Measurements from ENCODE around the gene GPATCH2L. TPM values are rescaled to one million over a fixed set of nuclear protein-coding genes. Genes with fewer than 3 reads are reported as not detected.

GPATCH2L gene
- total RNA-seq, 4 donors from 2014 or later = 47.6 to 230 (median 85.0) TPM

DNA sequence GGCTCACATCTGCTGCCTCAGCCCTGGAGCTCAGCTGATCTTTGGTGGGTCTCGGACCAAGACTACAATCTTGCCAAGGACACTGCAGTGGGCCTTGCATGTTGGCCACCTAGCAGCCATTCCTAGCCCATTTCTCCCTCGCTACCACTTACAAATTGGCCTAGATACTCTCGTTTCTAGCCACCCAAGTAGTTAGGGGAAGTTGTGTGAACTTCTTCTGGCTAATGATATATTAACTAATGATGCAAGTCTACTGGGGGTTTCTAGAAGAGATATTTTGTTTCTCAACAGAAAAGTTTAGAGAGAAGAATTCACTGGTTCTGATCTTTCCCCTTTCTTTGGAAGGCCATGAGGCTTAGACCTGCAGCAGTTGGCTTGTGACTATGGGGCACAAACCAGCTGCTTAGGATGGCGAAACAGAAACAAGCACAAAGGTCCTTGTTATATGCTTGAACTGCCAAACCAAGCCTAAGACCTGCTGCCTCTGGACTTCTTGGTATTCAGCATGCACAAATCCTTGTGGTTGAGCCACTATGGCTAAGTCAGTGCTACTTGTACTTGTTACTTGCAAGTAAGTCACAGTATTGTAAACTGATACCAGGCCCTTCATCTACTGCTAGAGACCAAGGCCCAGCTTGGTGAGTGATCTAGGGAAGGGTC, 30.5 kb upstream of the GPATCH2L start:
- TF ChIP-seq, protein P1, sequence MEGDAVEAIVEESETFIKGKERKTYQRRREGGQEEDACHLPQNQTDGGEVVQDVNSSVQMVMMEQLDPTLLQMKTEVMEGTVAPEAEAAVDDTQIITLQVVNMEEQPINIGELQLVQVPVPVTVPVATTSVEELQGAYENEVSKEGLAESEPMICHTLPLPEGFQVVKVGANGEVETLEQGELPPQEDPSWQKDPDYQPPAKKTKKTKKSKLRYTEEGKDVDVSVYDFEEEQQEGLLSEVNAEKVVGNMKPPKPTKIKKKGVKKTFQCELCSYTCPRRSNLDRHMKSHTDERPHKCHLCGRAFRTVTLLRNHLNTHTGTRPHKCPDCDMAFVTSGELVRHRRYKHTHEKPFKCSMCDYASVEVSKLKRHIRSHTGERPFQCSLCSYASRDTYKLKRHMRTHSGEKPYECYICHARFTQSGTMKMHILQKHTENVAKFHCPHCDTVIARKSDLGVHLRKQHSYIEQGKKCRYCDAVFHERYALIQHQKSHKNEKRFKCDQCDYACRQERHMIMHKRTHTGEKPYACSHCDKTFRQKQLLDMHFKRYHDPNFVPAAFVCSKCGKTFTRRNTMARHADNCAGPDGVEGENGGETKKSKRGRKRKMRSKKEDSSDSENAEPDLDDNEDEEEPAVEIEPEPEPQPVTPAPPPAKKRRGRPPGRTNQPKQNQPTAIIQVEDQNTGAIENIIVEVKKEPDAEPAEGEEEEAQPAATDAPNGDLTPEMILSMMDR (IDR thresholded peaks at IDR 0.05) = no peak
- TF ChIP-seq POLR2A (IDR thresholded peaks at IDR 0.05) = no peak
- Histone ChIP-seq H3K27me3 (no peaks in the 10 kb centered on the region), H3K4me3 (no peak overlapping the region), H3K27ac (no peak overlapping the region), H3K9me3 (no peaks in the 10 kb centered on the region), H3K36me3 (no peaks in the 10 kb centered on the region), H3K4me1 (no peaks in the 10 kb centered on the region)
- intact Hi-C loops (cut with DNase I; ENCODE audit: low total_unique reads) = no loop called here
- no peak for DNase-seq

DNA sequence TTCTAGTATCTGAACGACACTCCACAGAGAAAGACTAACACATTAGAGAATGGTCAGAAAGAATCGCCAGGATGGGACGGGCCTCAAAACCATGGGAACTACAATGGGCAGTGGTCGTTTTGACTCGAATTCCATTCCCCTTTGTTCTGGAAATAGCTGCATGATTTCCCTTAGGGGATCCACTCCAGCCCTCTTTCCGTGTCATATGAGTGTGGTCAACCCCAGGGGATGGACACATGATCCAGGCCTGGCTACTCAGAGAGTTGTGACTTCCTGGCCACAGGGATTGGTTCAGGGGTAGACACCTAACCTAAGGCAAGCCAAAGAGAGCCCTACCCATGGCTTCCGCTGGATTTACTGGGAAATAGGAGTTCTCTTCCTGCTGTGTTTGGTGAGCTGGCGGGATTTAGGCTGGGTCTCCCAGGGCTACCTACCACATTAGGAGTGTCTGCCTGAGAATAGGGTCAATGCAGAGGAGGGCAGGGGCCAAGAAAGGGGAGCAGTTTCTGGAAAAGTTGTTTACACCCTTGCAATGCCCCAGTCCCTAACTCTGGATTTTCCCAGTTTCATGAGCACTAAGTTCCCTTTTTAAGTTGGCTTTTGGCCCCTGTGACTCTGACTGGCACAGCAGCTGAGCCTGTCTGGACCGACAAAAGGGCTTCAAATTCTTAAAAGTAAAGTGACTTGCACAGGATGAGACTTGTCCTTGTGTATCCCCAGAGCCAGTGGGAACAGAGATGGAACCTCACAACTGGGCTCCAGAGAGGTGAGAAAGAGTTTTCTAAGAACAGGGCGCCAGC, 28.1 kb upstream of the GPATCH2L start:
- intact Hi-C loops (cut with DNase I; ENCODE audit: low total_unique reads) = no loop called here
- Histone ChIP-seq H3K4me3 (no peak overlapping the region), H3K4me1 (no peaks in the 10 kb centered on the region), H3K9me3 (no peaks in the 10 kb centered on the region), H3K27me3 (no peaks in the 10 kb centered on the region), H3K36me3 (no peaks in the 10 kb centered on the region), H3K27ac (no peak overlapping the region)
- TF ChIP-seq, protein P1 (IDR thresholded peaks at IDR 0.05) = no peak
- TF ChIP-seq POLR2A (IDR thresholded peaks at IDR 0.05) = no peak
- no peak for DNase-seq

DNA sequence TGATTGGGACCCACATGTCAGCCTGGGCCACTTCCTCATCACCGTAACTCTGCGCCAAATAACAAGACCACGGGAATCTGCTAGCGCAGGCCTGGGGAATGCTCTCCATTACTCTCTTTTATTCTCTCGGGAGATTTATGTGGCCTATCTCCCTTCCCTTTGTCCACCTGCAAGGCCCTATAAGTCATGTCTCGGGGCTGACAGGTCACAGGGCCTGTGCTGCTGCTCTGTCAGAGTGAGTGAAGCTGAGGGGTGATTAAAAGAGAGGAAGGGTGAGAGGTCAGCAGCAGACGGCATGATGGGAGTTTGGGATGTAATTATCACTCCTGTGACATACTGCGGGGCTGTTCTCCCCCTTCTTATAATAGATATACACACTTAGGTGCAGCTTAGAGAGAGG, 26.2 kb upstream of the GPATCH2L start:
- no peak overlapping the region for H3K27ac ChIP-seq
- intact Hi-C loops (cut with DNase I; ENCODE audit: low total_unique reads) = no loop called here
- no peak overlapping the region for H3K4me3 ChIP-seq
- DNase-seq = no peak
- TF ChIP-seq, protein P1 (IDR thresholded peaks at IDR 0.05) = no peak
- TF ChIP-seq POLR2A (IDR thresholded peaks at IDR 0.05) = no peak
- H3K9me3 ChIP-seq = no peaks in the 10 kb centered on the region
- H3K27me3 ChIP-seq = no peaks in the 10 kb centered on the region
- H3K4me1 ChIP-seq = no peaks in the 10 kb centered on the region
- no peaks in the 10 kb centered on the region for H3K36me3 ChIP-seq

DNA sequence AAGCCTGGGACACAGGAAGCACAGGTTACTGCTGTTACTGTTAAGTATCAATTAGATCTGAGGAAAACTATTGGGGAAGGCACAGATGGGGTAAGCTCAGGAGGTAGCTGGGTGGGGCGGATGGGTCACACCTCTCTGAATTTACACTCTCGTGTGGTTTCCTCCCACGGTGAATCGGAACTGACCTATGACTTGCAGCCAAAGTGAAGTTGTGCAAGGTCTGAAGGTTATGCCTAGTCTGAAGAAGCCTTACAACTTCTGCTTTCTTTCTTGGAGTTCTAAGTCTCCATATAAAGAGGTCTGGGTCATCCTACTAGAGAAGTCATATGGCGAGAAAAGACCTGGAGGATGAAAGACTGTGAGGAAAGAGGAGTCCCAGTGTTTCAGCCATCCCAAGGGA, 25.6 kb upstream of the GPATCH2L start:
- no peak overlapping the region for H3K27ac ChIP-seq
- DNase-seq = no peak
- H3K9me3 ChIP-seq = no peaks in the 10 kb centered on the region
- no peaks in the 10 kb centered on the region for H3K27me3 ChIP-seq
- no peaks in the 10 kb centered on the region for H3K36me3 ChIP-seq
- H3K4me3 ChIP-seq = no peak overlapping the region
- H3K4me1 ChIP-seq = no peaks in the 10 kb centered on the region
- TF ChIP-seq POLR2A (IDR thresholded peaks at IDR 0.05) = no peak
- TF ChIP-seq, protein P1 (IDR thresholded peaks at IDR 0.05) = no peak
- intact Hi-C loops (cut with DNase I; ENCODE audit: low total_unique reads) = no loop called here

DNA sequence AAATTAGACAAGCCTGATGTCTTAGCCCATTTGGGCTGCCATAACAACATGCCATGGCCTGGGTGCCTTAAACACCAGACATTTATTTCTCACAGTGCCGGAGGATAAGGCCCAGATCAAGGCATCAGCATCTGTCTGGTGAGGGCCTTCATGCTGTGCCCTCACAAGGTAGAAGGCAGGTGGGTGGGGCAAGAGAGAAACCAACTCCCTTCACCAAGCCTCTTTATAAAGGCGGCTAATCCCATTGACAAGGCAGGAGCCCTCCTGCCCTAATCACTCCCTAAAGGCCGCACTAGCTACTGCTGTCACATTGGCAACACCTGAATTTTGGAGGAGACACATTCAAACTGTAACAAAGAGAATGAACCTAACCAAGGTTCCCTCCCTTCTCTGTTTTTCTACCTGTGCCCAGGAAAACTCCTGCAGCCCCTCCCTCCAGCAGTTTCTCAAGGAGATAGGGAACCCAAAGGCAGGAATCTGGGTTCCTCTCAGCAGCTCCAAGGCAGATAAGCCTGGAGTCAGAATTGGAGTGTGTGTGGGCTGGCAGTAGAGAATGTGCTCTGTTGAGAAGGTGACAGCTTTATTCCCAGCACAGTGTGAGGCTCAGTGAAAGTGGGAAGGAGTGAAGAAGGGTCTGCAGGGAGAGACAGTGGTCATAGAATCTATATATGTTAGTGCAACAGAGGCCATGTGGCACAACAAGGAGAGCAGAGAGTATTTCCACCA, 21.7 kb upstream of the GPATCH2L start:
- no peak overlapping the region for H3K27ac ChIP-seq
- DNase-seq = no peak
- no peaks in the 10 kb centered on the region for H3K4me1 ChIP-seq
- no peak overlapping the region for H3K4me3 ChIP-seq
- H3K27me3 ChIP-seq = no peaks in the 10 kb centered on the region
- no peaks in the 10 kb centered on the region for H3K9me3 ChIP-seq
- H3K36me3 ChIP-seq = no peaks in the 10 kb centered on the region
- intact Hi-C loops (cut with DNase I; ENCODE audit: low total_unique reads) = no loop called here
- TF ChIP-seq, protein P1 (IDR thresholded peaks at IDR 0.05) = no peak
- no peak for TF ChIP-seq POLR2A (IDR thresholded peaks at IDR 0.05)

Measured in uterus (tissue), 4 donors.